A673 (cell line): Measurements from ENCODE around the gene ELAVL1. TPM values are rescaled to one million over a fixed set of nuclear protein-coding genes. Genes with fewer than 3 reads are reported as not detected.

Experiments used
- Bru-seq: library from RNA; stranded (reverse); fragments of 400-500 nt; gene quantifications from one replicate; lab custom pipeline; 2021; lab: Mats Ljungman, UMichigan
- BruChase-seq, 2 experiments: library from RNA; stranded (reverse); fragments of 400-500 nt; gene quantifications; one replicate each; lab custom pipeline; 2021; lab: Mats Ljungman, UMichigan
- BruUV-seq: library from RNA; stranded (reverse); fragments of 400-500 nt; replicated peaks from 2 replicates; lab custom pipeline; 2021; lab: Mats Ljungman, UMichigan
- CTCF ChIA-PET: fragments of 300-600 bp; sonication (Branson Sonifier 250); formaldehyde crosslinking; loops from one replicate; lab custom pipeline; 2022; ENCODE audit warnings: antibody characterized with exemption; lab: Charles Lee
- POLR2A ChIA-PET: fragments of 300-600 bp; sonication (Branson Sonifier 250); formaldehyde crosslinking; loops from one replicate; lab custom pipeline; 2022; ENCODE audit warnings: antibody characterized with exemption; ENCODE audit not compliant: low non-redundant PET; lab: Charles Lee
- DNase-seq: peaks from one replicate; pipeline ENCODE4 v3.0.0-alpha.2; 2015; ENCODE audit warnings: low spot score
- H3K27ac ChIP-seq: fragments of 200-600 bp; sonication (generic); 2 replicates; pipeline ENCODE4 v1.5.1; 2016; ENCODE audit warnings: mixed run types, low read depth, mild to moderate bottlenecking, mixed read lengths, antibody characterized with exemption, low read length; ENCODE audit not compliant: poor library complexity, severe bottlenecking
- H3K27me3 ChIP-seq: fragments of 200-600 bp; sonication (generic); replicated peaks from 2 replicates; pipeline ENCODE4 v1.6.1; 2017; ENCODE audit warnings: mixed run types, low read depth, mild to moderate bottlenecking, mixed read lengths, antibody characterized with exemption, low read length; ENCODE audit not compliant: insufficient read depth, poor library complexity
- H3K36me3 ChIP-seq: fragments of 200-600 bp; sonication (generic); 2 replicates; pipeline ENCODE4 v1.6.1; 2016; ENCODE audit warnings: mixed run types, mild to moderate bottlenecking, mixed read lengths, antibody characterized with exemption, low read length; ENCODE audit not compliant: insufficient read depth, poor library complexity, severe bottlenecking
- H3K4me1 ChIP-seq: fragments of 200-600 bp; sonication (generic); 2 replicates; pipeline ENCODE4 v1.6.1; 2017; ENCODE audit warnings: mixed run types, mild to moderate bottlenecking, mixed read lengths, antibody characterized with exemption, low read length; ENCODE audit not compliant: insufficient read depth, poor library complexity, severe bottlenecking
- H3K4me3 ChIP-seq: fragments of 200-600 bp; sonication (generic); 2 replicates; pipeline ENCODE4 v1.5.1; 2016; ENCODE audit warnings: low read depth, mixed run types, mild to moderate bottlenecking, mixed read lengths, low read length; ENCODE audit not compliant: poor library complexity, severe bottlenecking
- H3K9me3 ChIP-seq: fragments of 200-600 bp; sonication (generic); 2 replicates; pipeline ENCODE4 v1.6.1; 2016; ENCODE audit warnings: mixed run types, low read depth, mild to moderate bottlenecking, mixed read lengths, antibody characterized with exemption, low read length; ENCODE audit not compliant: poor library complexity, severe bottlenecking
- EZH2 ChIP-seq: fragments of 200-600 bp; sonication (generic); IDR thresholded peaks from 2 replicates; pipeline ENCODE4 v1.6.1; 2017; ENCODE audit warnings: borderline replicate concordance, low read depth, mild to moderate bottlenecking, mixed read lengths, antibody characterized with exemption, low read length; ENCODE audit not compliant: poor library complexity, severe bottlenecking
- intact Hi-C: fragments of 100-400 bp; cut with micrococcal nuclease; formaldehyde crosslinking; loops from one replicate; pipeline ENCODE4 v1.10.0; 2022; ENCODE audit not compliant: unreplicated experiment
- long read RNA-seq: library from polyadenylated mRNA; stranded (forward); transcript quantifications from one replicate; pipeline ENCODE4 v2.0.0, GENCODE V29; 2022
- total RNA-seq: library from RNA; stranded (reverse); gene quantifications from 2 replicates; pipeline ENCODE4 v1.2.3, GENCODE V29; 2021
- TF ChIP-seq, protein P1 (sequence below): fragments of 300-800, 200-600 bp; sonication (generic); conservative IDR thresholded peaks from 2 replicates; pipeline ENCODE4 v1.5.1; 2017; ENCODE audit warnings: low read depth, mild to moderate bottlenecking, antibody characterized with exemption, low read length, moderate library complexity, mixed read lengths

The ELAVL1 gene
- total RNA-seq (171 and 181 TPM in 2 replicates), Bru-seq, nascent RNA (percentile 82 among the genes with signal in this experiment), BruChase-seq, experiment 1, labeled RNA remaining after a 2-hour chase (percentile 85 among the genes with signal in this experiment), BruChase-seq, experiment 2, labeled RNA remaining after a 6-hour chase (percentile 91 among the genes with signal in this experiment)
- long read RNA-seq, full-length matches to known transcripts, result 576 of 625 reads
- long read RNA-seq, partial matches to known transcripts, result 10 of 625 reads
- long read RNA-seq, other reads (novel, unspliced or antisense), result 39 of 625 reads

DNA sequence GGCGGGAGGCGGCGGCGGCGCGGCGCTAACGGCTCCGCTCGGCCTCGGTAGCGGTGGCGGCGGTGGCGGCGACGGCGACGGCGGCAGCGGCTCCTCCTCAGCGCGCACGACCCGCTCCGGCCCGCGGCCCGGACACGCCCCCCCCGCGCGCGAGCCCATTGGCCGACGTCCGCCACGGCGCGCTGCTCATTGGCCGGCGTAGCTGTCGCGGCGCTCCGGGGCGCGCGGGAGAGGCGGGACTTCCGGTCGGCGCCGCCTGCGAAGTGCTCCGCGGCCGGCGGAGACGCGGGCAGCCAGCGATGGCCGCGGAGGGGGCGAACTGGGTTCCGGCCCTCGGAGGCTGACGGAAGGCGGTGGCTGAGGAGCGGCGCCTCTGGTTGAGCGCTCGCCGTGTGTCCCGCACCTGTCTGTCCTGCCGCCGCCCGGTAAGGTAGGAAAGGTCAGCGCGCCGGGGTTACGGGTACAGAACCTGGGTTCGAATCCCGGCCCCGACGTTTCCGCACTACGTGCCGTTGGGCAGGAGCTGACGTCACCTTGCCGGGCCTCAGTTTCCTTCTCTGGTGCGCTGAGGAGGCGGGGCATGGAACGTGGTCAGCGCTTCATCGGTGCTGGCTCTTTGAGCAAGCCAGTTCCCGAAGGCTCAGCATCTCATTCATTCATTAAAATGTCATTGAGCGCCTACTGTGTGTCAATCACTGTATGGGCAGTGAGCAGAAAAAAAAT, at the start of gene ELAVL1:
ELAVL1 (minus strand) TSS at position 108 of the 723 bp plus-strand sequence. CDS start 13,826 bp downstream, outside the sequence.
- no peak for TF ChIP-seq EZH2
- TF ChIP-seq, protein P1, sequence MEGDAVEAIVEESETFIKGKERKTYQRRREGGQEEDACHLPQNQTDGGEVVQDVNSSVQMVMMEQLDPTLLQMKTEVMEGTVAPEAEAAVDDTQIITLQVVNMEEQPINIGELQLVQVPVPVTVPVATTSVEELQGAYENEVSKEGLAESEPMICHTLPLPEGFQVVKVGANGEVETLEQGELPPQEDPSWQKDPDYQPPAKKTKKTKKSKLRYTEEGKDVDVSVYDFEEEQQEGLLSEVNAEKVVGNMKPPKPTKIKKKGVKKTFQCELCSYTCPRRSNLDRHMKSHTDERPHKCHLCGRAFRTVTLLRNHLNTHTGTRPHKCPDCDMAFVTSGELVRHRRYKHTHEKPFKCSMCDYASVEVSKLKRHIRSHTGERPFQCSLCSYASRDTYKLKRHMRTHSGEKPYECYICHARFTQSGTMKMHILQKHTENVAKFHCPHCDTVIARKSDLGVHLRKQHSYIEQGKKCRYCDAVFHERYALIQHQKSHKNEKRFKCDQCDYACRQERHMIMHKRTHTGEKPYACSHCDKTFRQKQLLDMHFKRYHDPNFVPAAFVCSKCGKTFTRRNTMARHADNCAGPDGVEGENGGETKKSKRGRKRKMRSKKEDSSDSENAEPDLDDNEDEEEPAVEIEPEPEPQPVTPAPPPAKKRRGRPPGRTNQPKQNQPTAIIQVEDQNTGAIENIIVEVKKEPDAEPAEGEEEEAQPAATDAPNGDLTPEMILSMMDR, result no peak
- DNase-seq, result peak; percentile 94
- H3K36me3 ChIP-seq, result no peaks in the 10 kb centered on the region
- peaks cover 19% of the 10 kb centered on the region for H3K4me1 ChIP-seq
- H3K27me3 ChIP-seq, result no peaks in the 10 kb centered on the region
- CTCF ChIA-PET, result interaction anchor here (1.3 kb wide), 1 partner anchor 61 kb away, joined by 5 read pairs; no protein-coding TSS in a partner anchor
- no peaks in the 10 kb centered on the region for H3K9me3 ChIP-seq
- intact Hi-C loops, result no loop called here
- TSS peak; percentile 73 for BruUV-seq
- peak within 1 kb of the TSS; percentile 87 for H3K27ac ChIP-seq
- POLR2A ChIA-PET, result no interaction called here
- H3K4me3 ChIP-seq, result peak within 1 kb of the TSS; percentile 95

- POLR2A ChIA-PET, result no interaction called here
- CTCF ChIA-PET, result no interaction called here
- TF ChIP-seq EZH2, result no peak
- TF ChIP-seq, protein P1, result no peak
Observed at GRCh38 chr19:8054169-8054568, 48.7 kb upstream of the ELAVL1 start.

DNA sequence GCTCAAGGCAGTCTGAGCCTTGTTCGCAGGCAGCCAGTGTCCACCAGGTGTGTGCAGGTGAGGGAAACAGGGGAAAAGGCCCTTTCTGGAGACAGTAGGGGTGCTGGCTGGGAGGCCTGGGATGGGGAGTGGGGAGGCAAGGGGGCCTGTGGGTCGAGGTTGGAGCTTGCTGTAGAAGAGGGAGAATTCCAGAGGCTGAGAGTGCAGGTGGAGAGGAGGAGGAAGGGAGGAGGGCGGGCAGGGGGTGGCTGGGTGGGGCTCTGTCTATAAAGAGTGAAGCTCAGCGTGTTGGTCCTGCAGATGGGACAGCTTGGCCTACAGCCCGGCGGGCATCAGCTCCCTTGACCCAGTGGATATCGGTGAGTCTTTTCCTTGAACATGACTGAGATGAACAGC, 47.0 kb upstream of the ELAVL1 start, which contains the start of gene CCL25:
CCL25 (plus strand) TSS at position 297 of the 396 bp plus-strand sequence. CDS start 290 bp downstream, outside the sequence.
- Histone ChIP-seq H3K27me3 (no peaks in the 10 kb centered on the region), H3K4me3 (no peak within 1 kb of the TSS), H3K36me3 (no peaks in the 10 kb centered on the region), H3K27ac (no peak within 1 kb of the TSS), H3K4me1 (no peaks in the 10 kb centered on the region), H3K9me3 (no peaks in the 10 kb centered on the region)
- TF ChIP-seq, protein P1, result no peak
- TF ChIP-seq EZH2, result no peak
- ChIA-PET CTCF (no interaction called here), POLR2A (interaction anchor here (0.6 kb wide), 1 partner anchor 1419 kb away, joined by 4 read pairs; no protein-coding TSS in a partner anchor)
- BruUV-seq, result no TSS peak
- no peak for DNase-seq
- intact Hi-C loops, result no loop called here

More at GRCh38 chr19:8054169-8054568, 48.7 kb upstream of the ELAVL1 start:
- H3K27me3 ChIP-seq, result no peaks in the 10 kb centered on the region
- no peak overlapping the region for H3K27ac ChIP-seq
- H3K4me3 ChIP-seq, result no peak overlapping the region
- DNase-seq, result no peak
- no peaks in the 10 kb centered on the region for H3K9me3 ChIP-seq
- intact Hi-C loops, result no loop called here
- no peaks in the 10 kb centered on the region for H3K4me1 ChIP-seq
- no TSS peak for BruUV-seq
- H3K36me3 ChIP-seq, result no peaks in the 10 kb centered on the region
